B cell (primary cell): Measurements from ENCODE around the gene C1QA. TPM values are rescaled to one million over a fixed set of nuclear protein-coding genes. Genes with fewer than 3 reads are reported as not detected.

Experiments used
- ATAC-seq: fragments of 200-7000 bp; cut with Tn5 transposase; one replicate; pipeline ENCODE4 v1.10.0; 2021; ENCODE audit warnings: low read depth, mild to moderate bottlenecking, moderate number of reproducible peaks, moderate library complexity
- CTCF ChIA-PET: fragments of 350-600 bp; sonication (Branson Sonifier 250); formaldehyde crosslinking; loops from one replicate; lab custom pipeline; 2021; ENCODE audit warnings: antibody characterized with exemption, inconsistent platforms; lab: Charles Lee
- POLR2A ChIA-PET: fragments of 350-600 bp; sonication (Branson Sonifier 250); formaldehyde crosslinking; loops from one replicate; lab custom pipeline; 2021; ENCODE audit warnings: antibody characterized with exemption; lab: Charles Lee
- DNase-seq: peaks from one replicate; pipeline ENCODE4 v3.0.0; 2013
- H2AFZ ChIP-seq: 2 replicates; pipeline ENCODE4 v1.6.1; 2012; ENCODE audit warnings: mild to moderate bottlenecking, low read depth, low read length; ENCODE audit not compliant: insufficient read depth, poor library complexity, severe bottlenecking
- H3K27ac ChIP-seq, 2 donors: 1 replicate in 1 of 2; 2 replicates in 1 of 2; pipeline ENCODE4 v1.5.1; 2012 to 2013; ENCODE audit warnings: low read length in 2 of 2, mild to moderate bottlenecking in 2 of 2, moderate library complexity in 1 of 2
- H3K27me3 ChIP-seq, 4 experiments: fragments of 200-600 bp in 1 of 4; sonication (generic) in 1 of 4; replicated peaks in 1 of 4; 1 replicate in 2 of 4; 2 replicates in 2 of 4; pipeline versions ENCODE4 v1.6.1 to v1.7.0; 2013 to 2016; ENCODE audit warnings: low read length in 3 of 4, mild to moderate bottlenecking in 2 of 4, mixed read lengths in 1 of 4, moderate library complexity in 1 of 4; ENCODE audit not compliant: insufficient read depth in 4 of 4, control insufficient read depth in 3 of 4; ENCODE audit errors: control extremely low read depth in 1 of 4
- H3K36me3 ChIP-seq, 2 experiments: replicated peaks in 1 of 2; 1 replicate in 1 of 2; 2 replicates in 1 of 2; pipeline versions ENCODE4 v1.6.1 to v1.7.1; 2013; ENCODE audit warnings: low read length in 1 of 2; ENCODE audit not compliant: insufficient read depth in 2 of 2, control insufficient read depth in 1 of 2; ENCODE audit errors: control extremely low read depth in 1 of 2, extremely low read depth in 1 of 2
- H3K4me1 ChIP-seq, 2 donors: fragments of 200-600 bp in 1 of 2; sonication (generic) in 1 of 2; 1 replicate in 1 of 2; 2 replicates in 1 of 2; pipeline versions ENCODE4 v1.5.1 to v1.6.1; 2013 to 2017; ENCODE audit warnings: low read length in 2 of 2; ENCODE audit not compliant: control insufficient read depth in 2 of 2, insufficient read depth in 2 of 2
- H3K4me2 ChIP-seq: replicated peaks from 2 replicates; pipeline ENCODE3; 2012; ENCODE audit warnings: mild to moderate bottlenecking, low read depth, low read length; ENCODE audit not compliant: poor library complexity, severe bottlenecking
- H3K4me3 ChIP-seq, 5 experiments: fragments of 200-600 bp in 1 of 5; sonication (generic) in 1 of 5; 1 replicate in 3 of 5; 2 replicates in 2 of 5; pipeline versions ENCODE4 v1.5.1 to v1.7.0; 2011 to 2016; ENCODE audit warnings: low read length in 4 of 5, mild to moderate bottlenecking in 4 of 5, low read depth in 2 of 5, control low read depth in 1 of 5, moderate library complexity in 1 of 5; ENCODE audit not compliant: insufficient read depth in 1 of 5; ENCODE audit errors: control extremely low read depth in 1 of 5, extremely low read depth in 1 of 5
- H3K79me2 ChIP-seq: fragments of 200-600 bp; sonication (generic); one replicate; pipeline ENCODE4 v1.6.0; 2016; ENCODE audit warnings: low read length; ENCODE audit not compliant: control insufficient read depth, insufficient read depth
- H3K9ac ChIP-seq: fragments of 200-600 bp; sonication (generic); 2 replicates; pipeline ENCODE4 v1.6.1; 2017; ENCODE audit warnings: mild to moderate bottlenecking, low read length, moderate library complexity
- H3K9me3 ChIP-seq, 3 donors: one replicate each; pipeline versions ENCODE4 v1.6.1 to v1.7.1; 2013; ENCODE audit warnings: low read length in 2 of 3; ENCODE audit not compliant: control insufficient read depth in 2 of 3, insufficient read depth in 1 of 3; ENCODE audit errors: control extremely low read depth in 1 of 3
- H4K20me1 ChIP-seq: 2 replicates; pipeline ENCODE4 v1.6.0; 2012; ENCODE audit warnings: mild to moderate bottlenecking, low read length; ENCODE audit not compliant: insufficient read depth, control insufficient read depth, poor library complexity, severe bottlenecking
- H3K27ac Mint-ChIP-seq: one replicate; pipeline ENCODE4 v1.8.0; 2021; ENCODE audit warnings: mixed read lengths
- H3K27me3 Mint-ChIP-seq: one replicate; pipeline ENCODE4 v1.8.0; 2021; ENCODE audit warnings: mixed read lengths
- H3K4me1 Mint-ChIP-seq: one replicate; pipeline ENCODE4 v1.8.0; 2021; ENCODE audit warnings: mixed read lengths
- H3K4me3 Mint-ChIP-seq: one replicate; pipeline ENCODE4 v1.8.0; 2021; ENCODE audit warnings: mixed read lengths
- H3K9me3 Mint-ChIP-seq: one replicate; pipeline ENCODE4 v1.8.0; 2022; ENCODE audit warnings: mixed read lengths; ENCODE audit not compliant: insufficient read depth
- CTCF ChIP-seq: fragments of 200-600 bp; IDR thresholded peaks from one replicate; pipeline ENCODE4 v1.8.0; 2022; ENCODE audit warnings: antibody characterized with exemption, mild to moderate bottlenecking
- EZH2 ChIP-seq: IDR thresholded peaks from 2 replicates; pipeline ENCODE4 v1.6.1; 2012; ENCODE audit warnings: borderline replicate concordance, low read depth, mild to moderate bottlenecking, moderate library complexity, low read length; ENCODE audit not compliant: insufficient read depth, poor library complexity, severe bottlenecking
- WGBS: methylation state at CpG from one replicate; pipeline ENCODE4 v1.1.5; 2013; ENCODE audit warnings: missing lambda C conversion rate; ENCODE audit not compliant: insufficient coverage; 5-methylcytosine and 5-hydroxymethylcytosine counted together
- intact Hi-C: fragments of 100-400 bp; cut with micrococcal nuclease; formaldehyde crosslinking; loops from one replicate; pipeline ENCODE4 v1.10.0; 2022
- polyA plus RNA-seq: library from polyadenylated mRNA; depleted of rRNA; stranded (reverse); fragments of >200 nt; gene quantifications from 2 replicates; pipeline ENCODE4 v1.2.3, GENCODE V29; 2012
- total RNA-seq, 2 donors: library from RNA; stranded (reverse); fragments of 120-200 nt in 1 of 2; gene quantifications; 1 replicate in 1 of 2; 2 replicates in 1 of 2; pipeline versions ENCODE4 v1.2.3 to v1.2.4, GENCODE V29; 2013 to 2022

The C1QA gene
- total and polyA plus RNA-seq, 2 donors (not counting 1 experiment from before 2014, with no cell fraction given), result 0.16 TPM; not detected in 1

- H3K9me3 Mint-ChIP-seq, result no peaks in the 10 kb centered on the region
- no peak overlapping the region for H3K27ac ChIP-seq
- no peak overlapping the region for H3K9ac ChIP-seq
- no peak overlapping the region for H3K27ac Mint-ChIP-seq
- no peaks in the 10 kb centered on the region for H3K4me1 ChIP-seq
- no peaks in the 10 kb centered on the region for H4K20me1 ChIP-seq
- H3K4me1 Mint-ChIP-seq, result no peaks in the 10 kb centered on the region
- no peak overlapping the region for H2AFZ ChIP-seq
- no peaks in the 10 kb centered on the region for H3K9me3 ChIP-seq
- TF ChIP-seq CTCF (no peak), EZH2 (no peak)
- 87% methylated on average over 17 of the region's 18 CpGs for WGBS
- no peak overlapping the region for H3K4me3 Mint-ChIP-seq
- peaks cover 0 to 5% (median 0%) of the 10 kb centered on the region in 4 experiments for H3K27me3 ChIP-seq
- DNase-seq, result no peak
- H3K4me2 ChIP-seq, result no peak overlapping the region
- intact Hi-C loops, result no loop called here
- no peak overlapping the region for H3K4me3 ChIP-seq
- no peak for ATAC-seq
- CTCF ChIA-PET, result no interaction called here
- H3K36me3 ChIP-seq, result no peaks in the 10 kb centered on the region
- peaks cover 18% of the 10 kb centered on the region for H3K27me3 Mint-ChIP-seq
- H3K79me2 ChIP-seq, result no peaks in the 10 kb centered on the region
- POLR2A ChIA-PET, result no interaction called here
Measured at GRCh38 chr1:22602060-22602740, 34.2 kb upstream of the C1QA start.

GRCh38 chr1:22606161-22606560 is 30.3 kb upstream of the C1QA start:
- H3K4me3 Mint-ChIP-seq, result no peak overlapping the region
- Histone ChIP-seq H3K9me3 (no peaks in the 10 kb centered on the region), H2AFZ (no peak overlapping the region), H3K27ac (no peak overlapping the region), H3K36me3 (no peaks in the 10 kb centered on the region), H3K4me2 (no peak overlapping the region), H3K9ac (no peak overlapping the region), H3K4me3 (no peak overlapping the region), H3K27me3 (peaks cover 0 to 8% (median 0%) of the 10 kb centered on the region in 4 experiments), H3K79me2 (no peaks in the 10 kb centered on the region), H4K20me1 (no peaks in the 10 kb centered on the region), H3K4me1 (no peaks in the 10 kb centered on the region)
- H3K27me3 Mint-ChIP-seq, result peaks cover 51% of the 10 kb centered on the region
- DNase-seq (no peak), ATAC-seq (no peak)
- intact Hi-C loops, result no loop called here
- ChIA-PET CTCF (no interaction called here), POLR2A (no interaction called here)
- WGBS, result 88% methylated on average over 1 of the region's 4 CpGs
- H3K9me3 Mint-ChIP-seq, result no peaks in the 10 kb centered on the region
- H3K27ac Mint-ChIP-seq, result no peak overlapping the region
- no peaks in the 10 kb centered on the region for H3K4me1 Mint-ChIP-seq
- TF ChIP-seq EZH2 (no peak), CTCF (no peak)
